Measurements from ENCODE around the gene FMN1.

The FMN1 gene

DNA sequence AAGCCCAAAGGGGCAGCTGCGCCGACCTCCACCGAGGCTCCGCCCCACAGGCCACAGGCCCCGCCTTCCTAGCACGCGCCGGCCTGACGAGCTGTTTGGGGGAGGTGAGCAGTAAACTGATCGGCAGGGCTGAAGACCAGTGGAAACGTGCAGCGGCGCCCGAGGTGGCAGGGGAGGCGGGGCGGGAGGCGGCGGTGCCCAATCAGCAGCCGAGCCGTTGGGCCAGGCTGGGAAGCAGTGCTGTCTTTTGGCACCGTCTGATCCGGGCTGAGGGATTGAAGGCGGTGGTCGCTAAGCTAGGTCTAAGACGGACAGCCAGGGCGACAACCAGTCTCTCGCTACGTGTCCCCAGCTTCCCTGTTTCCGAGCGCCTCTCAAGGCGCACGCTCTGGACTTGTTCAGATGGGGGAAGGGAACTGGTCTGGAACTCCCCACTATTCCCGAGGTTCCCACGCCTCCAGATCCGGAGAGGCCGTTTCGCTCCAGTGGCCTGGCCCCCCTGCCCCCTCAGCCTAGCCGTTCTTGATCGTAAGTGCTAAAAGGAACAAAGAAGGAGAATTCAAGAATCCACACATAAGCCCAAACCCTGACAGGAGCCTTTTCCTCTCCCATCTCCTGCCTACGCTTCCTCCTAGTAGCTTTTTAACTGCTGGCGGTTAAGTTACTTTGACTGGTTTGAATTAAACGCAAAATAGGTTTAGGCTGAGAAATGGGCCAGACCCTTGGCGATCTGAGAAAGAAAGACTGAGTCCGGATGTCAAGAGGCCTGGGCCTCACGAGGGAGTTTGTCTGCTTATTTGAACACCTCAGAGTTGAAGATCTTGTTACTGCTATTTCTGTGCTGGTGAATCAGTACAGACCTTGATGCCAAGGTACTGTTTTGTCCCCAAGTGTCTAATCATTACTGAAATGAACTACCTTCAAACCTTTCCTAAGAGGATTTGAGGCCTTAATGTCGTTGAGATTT, at the start of gene FMN1:
Gene FMN1 (minus strand): TSS at position 11 of the 967 bp plus-strand sequence. CDS start 39,800 bp downstream, outside the sequence.
- DNase-seq, result peak; percentile 90

DNA sequence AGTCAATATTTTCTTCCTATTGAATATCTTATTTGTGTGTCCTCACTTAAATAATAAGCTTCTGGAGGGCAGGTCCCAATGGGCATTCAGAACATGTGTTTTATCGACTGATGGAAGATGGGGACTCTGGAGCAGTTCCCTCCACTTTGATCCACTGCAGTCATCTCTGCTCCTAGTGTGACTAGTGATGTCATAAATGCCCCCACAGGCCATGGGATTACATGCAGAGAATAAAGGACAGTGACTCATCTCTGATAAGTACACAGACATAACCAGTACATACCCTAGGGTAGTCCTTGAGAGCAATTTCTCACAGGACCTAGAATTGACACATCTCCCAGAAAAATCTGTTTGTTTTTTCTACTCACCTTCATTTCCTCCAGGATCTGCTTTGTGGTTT, 49.4 kb upstream of the FMN1 start:
- peak; percentile 41 for DNase-seq

GRCh38 chr15:33243393-33243792, 48.9 kb upstream of the FMN1 start:
- peak; percentile 38 for DNase-seq

DNA sequence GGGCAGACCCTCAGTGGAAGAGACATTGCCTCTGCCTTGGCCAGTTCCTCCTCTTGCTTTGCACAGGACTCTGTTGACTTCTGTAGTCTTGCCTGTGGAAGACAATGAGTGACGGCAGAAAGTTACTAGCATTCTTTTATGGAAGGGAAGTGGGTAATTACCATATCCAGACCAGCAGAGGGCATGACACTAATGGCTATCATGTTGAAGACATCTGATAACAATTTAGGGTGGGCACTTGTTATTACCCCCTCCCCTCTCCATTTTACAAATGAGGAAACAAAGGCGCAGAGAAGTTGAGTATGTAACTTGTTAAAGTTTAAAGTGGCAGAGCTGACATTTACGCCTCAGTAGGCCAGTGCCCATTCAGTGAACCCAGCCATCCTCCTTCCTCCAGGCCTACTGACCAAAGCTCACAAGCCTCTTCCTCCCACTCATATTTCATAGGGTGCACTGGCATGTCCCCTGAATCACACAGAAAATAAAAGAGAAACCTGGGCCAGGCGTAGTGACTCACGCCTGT, 48.2 kb upstream of the FMN1 start:
- no peak for DNase-seq

GRCh38 chr15:33242165-33242564, 47.7 kb upstream of the FMN1 start:
- DNase-seq, result peak; percentile 63

GRCh38 chr15:33236841-33237509, 42.5 kb upstream of the FMN1 start:
- DNase-seq, result no peak

- peak; percentile 35 for DNase-seq
Measured at GRCh38 chr15:33234020-33234461, 39.5 kb upstream of the FMN1 start.

- peak; percentile 28 for DNase-seq
Measured at GRCh38 chr15:33226559-33227181, 32.2 kb upstream of the FMN1 start.

DNA sequence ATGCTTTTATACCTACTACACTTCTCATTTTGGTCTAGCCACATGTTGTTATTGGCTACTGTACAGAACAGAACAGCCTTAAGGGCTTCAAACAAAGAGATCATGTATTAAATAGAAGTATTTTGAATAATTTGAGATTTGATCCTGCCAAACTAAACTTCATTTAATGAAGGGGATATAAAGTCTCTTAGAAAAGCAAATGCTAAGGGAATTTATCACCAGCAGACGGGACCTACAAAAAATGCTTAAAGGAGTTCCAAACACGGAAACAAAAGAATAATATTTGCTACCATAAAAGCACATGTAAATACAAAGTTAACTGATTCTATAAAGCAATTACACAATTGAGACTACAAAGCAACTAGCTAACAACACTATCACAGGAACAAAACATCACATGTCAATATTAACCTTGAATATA, 23.6 kb upstream of the FMN1 start:
- DNase-seq, result no peak

- DNase-seq, result peak; percentile 10
Measured at GRCh38 chr15:33215941-33216872, 21.7 kb upstream of the FMN1 start.

- no peak for DNase-seq
Measured at GRCh38 chr15:33211176-33211808, 16.8 kb upstream of the FMN1 start.

DNA sequence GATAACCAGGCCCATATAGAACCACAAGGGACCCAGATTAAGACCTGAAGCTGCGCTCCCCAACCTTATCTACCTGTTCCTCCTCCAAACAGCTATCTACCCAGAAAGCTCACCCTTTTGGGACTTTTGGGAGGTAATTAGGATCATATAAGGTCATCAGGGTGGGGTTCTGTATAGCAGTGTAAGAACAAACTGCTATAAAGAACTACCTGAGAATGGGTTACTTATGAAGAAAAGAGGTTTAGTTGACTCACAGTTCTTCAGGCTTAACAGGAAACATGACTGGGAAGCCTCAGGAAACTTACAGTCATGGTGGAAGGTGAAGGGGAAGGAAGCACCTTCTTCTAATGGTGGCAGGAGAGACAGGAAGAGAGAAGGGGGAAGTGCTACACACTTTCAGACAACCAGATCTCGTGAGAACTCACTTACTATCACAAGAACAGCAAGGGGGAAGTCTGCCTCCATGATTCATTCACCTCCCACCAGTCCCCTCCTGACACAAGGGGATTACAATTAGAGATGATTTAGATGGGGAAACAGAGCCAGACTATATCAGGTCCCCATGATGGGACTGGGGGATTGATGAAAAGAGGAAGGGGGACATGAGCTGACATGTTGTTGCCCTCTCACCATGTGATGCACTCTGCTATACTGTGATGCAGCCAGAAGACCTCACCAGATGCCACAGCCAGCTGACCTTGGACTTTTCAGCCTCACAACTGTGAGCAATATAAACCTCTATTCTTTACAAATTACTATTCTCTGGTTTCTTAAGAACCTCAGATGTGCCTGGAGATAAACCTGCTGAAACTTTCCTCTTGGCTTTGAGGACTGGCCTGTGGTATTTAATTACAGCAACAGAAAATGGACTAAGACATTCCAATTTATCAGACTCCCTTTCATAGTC, 15.3 kb upstream of the FMN1 start:
- DNase-seq, result no peak

DNA sequence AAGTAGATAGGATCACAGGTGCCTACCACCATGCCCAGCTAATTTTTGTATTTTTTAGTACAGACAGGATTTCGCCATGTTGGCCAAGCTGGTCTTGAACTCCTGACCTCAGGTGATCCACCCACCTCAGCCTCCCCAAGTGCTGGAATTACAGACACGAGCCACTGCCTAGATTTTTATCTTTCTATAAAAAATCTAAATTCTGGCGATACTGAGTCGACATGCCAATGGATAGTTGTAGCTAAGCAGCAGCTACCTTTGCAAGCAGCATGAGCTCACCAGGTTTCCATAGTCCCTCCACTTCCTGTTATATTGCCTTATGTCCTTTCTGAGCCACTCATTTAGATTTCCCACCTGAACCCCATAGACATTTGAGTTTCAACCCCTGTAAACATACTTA, 13.1 kb upstream of the FMN1 start:
- no peak for DNase-seq

DNA sequence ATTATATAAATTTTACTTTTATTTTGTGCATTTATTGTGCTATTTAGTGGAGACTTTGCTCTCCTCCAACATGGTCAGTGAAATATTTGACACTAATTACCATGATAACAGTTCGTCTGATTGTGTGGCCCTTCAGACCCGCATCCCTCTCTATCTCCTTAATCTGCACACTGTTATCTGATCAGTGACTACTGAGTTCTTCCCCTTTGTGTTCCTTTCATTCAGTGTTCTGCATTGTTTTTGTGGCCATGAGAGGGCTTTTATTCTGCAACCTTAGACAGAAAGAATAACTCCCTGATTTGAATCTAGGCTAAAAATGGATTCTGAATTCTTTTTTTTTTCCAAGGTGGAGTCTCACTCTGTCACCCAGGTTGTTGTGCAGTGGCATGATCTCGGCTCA, 11.9 kb upstream of the FMN1 start:
- DNase-seq, result no peak

GRCh38 chr15:33204926-33205325, 10.4 kb upstream of the FMN1 start:
- no peak for DNase-seq

- DNase-seq, result no peak
Measured at GRCh38 chr15:33204087-33204486, 9.6 kb upstream of the FMN1 start.

DNA sequence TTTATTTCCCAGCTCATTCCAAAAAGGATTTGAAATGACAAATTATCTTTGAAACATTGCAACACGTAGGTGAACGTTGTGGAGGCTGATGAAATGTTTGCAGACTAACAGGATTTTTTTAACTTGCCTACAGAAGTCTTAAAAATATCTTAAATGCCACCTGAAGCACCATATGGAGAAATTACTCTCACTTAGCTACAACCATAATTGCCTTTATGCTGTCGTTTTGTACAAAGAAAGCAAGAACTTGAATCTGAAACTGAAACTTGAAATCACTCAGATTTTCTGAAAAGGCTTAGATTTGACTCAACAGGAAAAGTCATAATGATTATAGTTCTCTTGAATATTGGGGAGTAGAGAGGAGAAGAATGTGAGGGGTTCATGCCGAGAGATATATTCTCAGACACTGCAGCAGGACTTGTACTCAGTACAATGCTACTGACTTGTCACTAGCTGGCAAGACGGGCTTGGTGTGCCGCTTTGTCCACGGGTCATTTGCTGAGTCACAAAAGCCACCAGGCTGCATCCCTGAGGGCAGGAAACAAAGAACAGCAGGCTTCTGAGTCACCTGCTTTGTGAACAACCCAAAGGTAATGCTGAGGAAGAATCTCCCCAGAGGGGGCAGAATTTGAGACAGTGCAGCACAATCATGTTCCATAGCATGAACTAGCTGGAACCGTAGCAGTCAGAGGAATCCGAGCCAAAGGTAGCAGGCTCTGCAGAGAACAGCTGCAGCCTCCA, 7.1 kb upstream of the FMN1 start:
- peak; percentile 13 for DNase-seq

GRCh38 chr15:33200903-33201302, 6.4 kb upstream of the FMN1 start:
- DNase-seq, result no peak

- no peak for DNase-seq
Measured at GRCh38 chr15:33200444-33200843, 5.9 kb upstream of the FMN1 start.

- DNase-seq, result no peak
Measured at GRCh38 chr15:33198541-33198940, 4.0 kb upstream of the FMN1 start.
